ENCODE data around the gene ACAA1.

Gene ACAA1

DNA sequence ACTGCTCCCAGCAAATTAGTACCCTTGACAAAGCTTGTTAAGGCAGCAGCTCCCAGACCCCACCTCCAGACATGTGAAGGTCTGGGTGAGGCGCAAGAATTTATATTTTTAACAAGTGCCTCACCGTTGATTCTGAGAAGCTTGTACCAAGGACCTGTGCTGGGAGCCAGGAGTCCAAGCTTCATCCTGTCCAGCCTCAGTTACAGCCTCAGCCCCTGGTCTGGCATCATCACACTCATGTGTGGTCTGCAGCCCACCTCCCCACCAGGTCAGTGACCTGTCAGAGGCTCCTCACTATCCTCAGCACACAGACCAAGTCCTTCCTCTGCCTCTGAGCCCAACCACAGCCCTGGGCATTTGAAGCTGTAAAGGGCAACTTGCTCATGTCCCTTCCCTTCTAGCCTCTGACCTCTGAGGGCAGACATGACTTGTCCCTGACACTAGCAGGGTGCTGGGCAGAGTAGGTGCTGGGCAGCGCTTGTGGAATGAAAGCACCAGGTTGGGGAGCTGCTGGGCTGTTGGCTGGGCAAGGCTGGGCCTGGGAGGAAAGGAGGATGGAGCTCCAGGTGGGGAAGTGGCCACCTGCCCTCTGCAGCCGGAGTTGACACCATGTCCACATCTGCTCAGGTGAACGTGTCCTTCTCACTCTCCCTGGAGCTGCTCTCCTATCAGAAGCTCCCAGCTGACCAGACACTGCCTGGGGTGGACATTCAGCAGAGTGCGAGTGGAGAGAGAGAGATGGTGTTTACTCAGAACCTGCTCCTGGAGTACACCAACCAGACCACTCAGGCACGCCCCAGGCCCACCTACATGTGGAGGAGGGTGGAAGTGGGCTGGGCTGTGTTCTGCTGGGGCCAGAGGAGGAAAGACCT is 16.9 kb downstream of the ACAA1 start:
- TF ChIP-seq, protein P1, sequence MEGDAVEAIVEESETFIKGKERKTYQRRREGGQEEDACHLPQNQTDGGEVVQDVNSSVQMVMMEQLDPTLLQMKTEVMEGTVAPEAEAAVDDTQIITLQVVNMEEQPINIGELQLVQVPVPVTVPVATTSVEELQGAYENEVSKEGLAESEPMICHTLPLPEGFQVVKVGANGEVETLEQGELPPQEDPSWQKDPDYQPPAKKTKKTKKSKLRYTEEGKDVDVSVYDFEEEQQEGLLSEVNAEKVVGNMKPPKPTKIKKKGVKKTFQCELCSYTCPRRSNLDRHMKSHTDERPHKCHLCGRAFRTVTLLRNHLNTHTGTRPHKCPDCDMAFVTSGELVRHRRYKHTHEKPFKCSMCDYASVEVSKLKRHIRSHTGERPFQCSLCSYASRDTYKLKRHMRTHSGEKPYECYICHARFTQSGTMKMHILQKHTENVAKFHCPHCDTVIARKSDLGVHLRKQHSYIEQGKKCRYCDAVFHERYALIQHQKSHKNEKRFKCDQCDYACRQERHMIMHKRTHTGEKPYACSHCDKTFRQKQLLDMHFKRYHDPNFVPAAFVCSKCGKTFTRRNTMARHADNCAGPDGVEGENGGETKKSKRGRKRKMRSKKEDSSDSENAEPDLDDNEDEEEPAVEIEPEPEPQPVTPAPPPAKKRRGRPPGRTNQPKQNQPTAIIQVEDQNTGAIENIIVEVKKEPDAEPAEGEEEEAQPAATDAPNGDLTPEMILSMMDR (IDR thresholded peaks at IDR 0.05; ENCODE audit: control insufficient read depth, insufficient read depth, low read depth, low read length, missing control alignments) = no peak
- H3K4me3 ChIP-seq (ENCODE audit: control insufficient read depth, low read depth, low read length) = no peak overlapping the region

GRCh38 chr3:38119248-38119544 is 17.7 kb downstream of the ACAA1 start:
- no peak overlapping the region for H3K4me3 ChIP-seq (ENCODE audit: control insufficient read depth, low read depth, low read length)
- DNase-seq (ENCODE audit: low read depth) = no peak
- TF ChIP-seq, protein P1 (IDR thresholded peaks at IDR 0.05; ENCODE audit: control insufficient read depth, insufficient read depth, low read depth, low read length, missing control alignments) = no peak

More for the DNA sequence above, 16.9 kb downstream of the ACAA1 start:
- DNase-seq (ENCODE audit: low read depth) = no peak

- TF ChIP-seq, protein P1 (IDR thresholded peaks at IDR 0.05; ENCODE audit: control insufficient read depth, insufficient read depth, low read depth, low read length, missing control alignments) = no peak
- no peak overlapping the region for H3K4me3 ChIP-seq (ENCODE audit: control insufficient read depth, low read depth, low read length)
- DNase-seq (ENCODE audit: low read depth) = no peak
Measured at GRCh38 chr3:38118421-38119247, 18.3 kb downstream of the ACAA1 start.

DNA sequence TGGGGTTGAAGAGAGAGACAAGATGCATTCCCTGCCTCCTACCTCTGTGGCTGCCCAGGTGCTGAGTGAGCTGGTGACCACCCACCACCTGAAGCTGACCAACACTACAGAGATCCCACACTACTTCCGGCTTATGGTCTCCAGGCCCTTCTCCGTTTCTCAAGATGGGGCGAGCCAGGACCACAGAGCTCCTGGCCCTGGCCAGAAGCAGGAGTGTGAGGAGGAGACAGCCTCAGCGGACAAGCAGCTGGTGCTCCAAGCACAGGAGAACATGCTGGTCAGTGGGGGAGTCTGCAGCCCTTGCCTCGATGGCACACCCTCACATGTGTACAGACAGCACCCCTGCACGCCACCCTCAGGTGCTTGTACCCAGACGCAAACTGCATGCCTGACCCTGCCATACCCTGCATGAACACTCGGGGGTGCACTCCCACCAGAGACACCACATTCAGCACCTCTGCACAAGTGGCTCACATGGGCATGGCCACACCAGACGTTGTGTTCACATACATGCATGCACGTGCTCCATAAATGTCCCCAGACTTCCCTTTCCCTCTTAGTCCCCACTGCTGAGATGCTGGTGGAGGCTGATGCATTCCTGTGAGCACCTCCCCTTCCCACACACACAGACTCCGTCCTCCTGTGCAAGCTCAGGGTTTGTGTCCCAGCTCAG is 19.0 kb downstream of the ACAA1 start:
- TF ChIP-seq, protein P1 (IDR thresholded peaks at IDR 0.05; ENCODE audit: control insufficient read depth, insufficient read depth, low read depth, low read length, missing control alignments) = peak; percentile 87
- no peak for DNase-seq (ENCODE audit: low read depth)
- no peak overlapping the region for H3K4me3 ChIP-seq (ENCODE audit: control insufficient read depth, low read depth, low read length)

DNA sequence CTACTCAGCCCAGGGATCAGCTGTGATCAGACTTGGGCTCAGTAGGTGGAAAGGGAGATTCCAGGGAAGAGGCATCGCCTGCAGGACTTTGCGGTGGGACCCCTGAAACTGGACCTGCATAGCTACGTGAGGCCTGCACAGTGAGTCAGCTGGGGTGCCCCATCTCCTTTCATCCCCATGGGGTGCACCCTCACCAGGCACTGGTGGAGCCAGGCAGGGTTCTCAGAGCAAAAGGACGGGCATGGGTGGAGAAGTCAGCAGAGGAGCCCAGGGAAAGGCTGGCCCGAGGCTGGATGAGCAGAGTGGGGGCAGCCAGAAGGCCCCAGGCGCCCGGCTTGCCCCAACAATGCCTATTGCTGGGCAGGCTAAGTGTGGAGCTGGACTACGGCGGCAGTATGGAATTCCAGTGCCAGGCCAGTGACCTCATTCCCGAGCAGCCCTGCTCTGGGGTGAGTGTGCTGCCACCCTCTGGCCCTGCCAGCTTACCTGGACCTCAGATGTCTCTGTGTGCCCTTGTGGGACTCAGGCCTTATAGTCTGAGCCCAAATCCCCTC is 19.7 kb downstream of the ACAA1 start:
- no peak overlapping the region for H3K4me3 ChIP-seq (ENCODE audit: control insufficient read depth, low read depth, low read length)
- no peak for DNase-seq (ENCODE audit: low read depth)
- TF ChIP-seq, protein P1 (IDR thresholded peaks at IDR 0.05; ENCODE audit: control insufficient read depth, insufficient read depth, low read depth, low read length, missing control alignments) = no peak

GRCh38 chr3:38116471-38117162 is 20.3 kb downstream of the ACAA1 start:
- TF ChIP-seq, protein P1 (IDR thresholded peaks at IDR 0.05; ENCODE audit: control insufficient read depth, insufficient read depth, low read depth, low read length, missing control alignments) = no peak
- no peak overlapping the region for H3K4me3 ChIP-seq (ENCODE audit: control insufficient read depth, low read depth, low read length)
- DNase-seq (ENCODE audit: low read depth) = no peak

All from AG09309 (cell line).